HepG2 (cell line): ENCODE measurements around the gene KDM7A. TPM values are rescaled to one million over a fixed set of nuclear protein-coding genes. Genes with fewer than 3 reads are reported as not detected.

Experiments used
- ATRX ChIP-seq: sonication (generic); formaldehyde crosslinking; IDR thresholded peaks from 2 replicates; pipeline ENCODE4 v1.4.0; 2020; ENCODE audit warnings: missing genetic modification reagents, borderline replicate concordance
- HIVEP1 ChIP-seq: sonication (generic); formaldehyde crosslinking; IDR thresholded peaks from 2 replicates; pipeline ENCODE4 v1.4.0; 2020; ENCODE audit warnings: mild to moderate bottlenecking, missing genetic modification reagents
- IRX3 ChIP-seq: sonication (generic); formaldehyde crosslinking; IDR thresholded peaks from 2 replicates; pipeline ENCODE4 v1.8.1; 2023; ENCODE audit warnings: mild to moderate bottlenecking, low read depth, missing genetic modification reagents, borderline replicate concordance
- KLF11 ChIP-seq: IDR thresholded peaks from 2 replicates; pipeline ENCODE4 v1.6.1; 2016; ENCODE audit warnings: missing compliant biosample characterization
- MAFF ChIP-seq: IDR thresholded peaks from 2 replicates; pipeline ENCODE4 v1.6.1; 2011; ENCODE audit warnings: low read depth, low read length, improper control_type of control experiment
- MYC ChIP-seq: sonication (generic); formaldehyde crosslinking; IDR thresholded peaks from 2 replicates; pipeline ENCODE4 v1.9.0; 2021; ENCODE audit warnings: missing genetic modification reagents, borderline replicate concordance
- NR2F1 ChIP-seq, 2 experiments: fragments of 450-650 bp in 1 of 2; formaldehyde crosslinking in 1 of 2; IDR thresholded peaks; 2 replicates each; pipeline versions ENCODE4 v1.5.0 to v1.6.1; 2016 to 2020; ENCODE audit warnings: mild to moderate bottlenecking in 1 of 2, missing compliant biosample characterization in 1 of 2, missing genetic modification reagents in 1 of 2, moderate library complexity in 1 of 2
- PLRG1 ChIP-seq: fragments of 450-650 bp; conservative IDR thresholded peaks from 2 replicates; pipeline ENCODE4 v1.6.1; 2016
- REXO4 ChIP-seq: sonication (generic); formaldehyde crosslinking; IDR thresholded peaks from 2 replicates; pipeline ENCODE4 v1.8.0; 2022; ENCODE audit warnings: missing genetic modification reagents, mild to moderate bottlenecking, borderline replicate concordance
- RORA ChIP-seq: sonication (generic); formaldehyde crosslinking; IDR thresholded peaks from 2 replicates; pipeline ENCODE4 v1.5.0; 2020; ENCODE audit warnings: mild to moderate bottlenecking, missing genetic modification reagents, moderate library complexity
- SMAD3 ChIP-seq: sonication (generic); formaldehyde crosslinking; IDR thresholded peaks from 2 replicates; pipeline ENCODE4 v1.4.0; 2020; ENCODE audit warnings: missing genetic modification reagents
- SRSF9 ChIP-seq: fragments of 200-400 bp; formaldehyde crosslinking; IDR thresholded peaks from 2 replicates; pipeline ENCODE4 v1.6.1; 2018; ENCODE audit warnings: borderline replicate concordance, mild to moderate bottlenecking, low read depth, low read length; ENCODE audit not compliant: insufficient read depth, poor library complexity, severe bottlenecking
- WIZ ChIP-seq: sonication (generic); formaldehyde crosslinking; IDR thresholded peaks from 2 replicates; pipeline ENCODE4 v1.5.1; 2020; ENCODE audit warnings: mild to moderate bottlenecking, missing genetic modification reagents
- ZFP1 ChIP-seq: IDR thresholded peaks from 2 replicates; pipeline ENCODE4 v1.6.1; 2016
- ZNF232 ChIP-seq: sonication (generic); formaldehyde crosslinking; IDR thresholded peaks from 2 replicates; pipeline ENCODE4 v1.4.0; 2020; ENCODE audit warnings: missing genetic modification reagents, borderline replicate concordance
- ZNF274 ChIP-seq: sonication (generic); formaldehyde crosslinking; IDR thresholded peaks from 2 replicates; pipeline ENCODE4 v1.5.1; 2020; ENCODE audit warnings: mild to moderate bottlenecking, missing genetic modification reagents
- ZNF337 ChIP-seq: sonication (generic); formaldehyde crosslinking; IDR thresholded peaks from 2 replicates; pipeline ENCODE4 v1.5.1; 2020; ENCODE audit warnings: missing genetic modification reagents, low read depth, mild to moderate bottlenecking, borderline replicate concordance
- ZNF619 ChIP-seq: sonication (generic); formaldehyde crosslinking; IDR thresholded peaks from 2 replicates; pipeline ENCODE4 v1.4.0; 2020; ENCODE audit warnings: mild to moderate bottlenecking, missing genetic modification reagents
- ZNF703 ChIP-seq: sonication (generic); formaldehyde crosslinking; IDR thresholded peaks from 2 replicates; pipeline ENCODE4 v1.5.1; 2020; ENCODE audit warnings: missing genetic modification reagents, mild to moderate bottlenecking, moderate library complexity, borderline replicate concordance
- ZNF749 ChIP-seq: sonication (generic); formaldehyde crosslinking; IDR thresholded peaks from 2 replicates; pipeline ENCODE4 v1.8.0; 2022; ENCODE audit warnings: mild to moderate bottlenecking, missing genetic modification reagents, moderate library complexity, borderline replicate concordance
- ZNF766 ChIP-seq: sonication (generic); formaldehyde crosslinking; IDR thresholded peaks from 2 replicates; pipeline ENCODE4 v1.5.0; 2020; ENCODE audit warnings: missing genetic modification reagents, borderline replicate concordance
- ZNF891 ChIP-seq: sonication (generic); formaldehyde crosslinking; IDR thresholded peaks from 2 replicates; pipeline ENCODE4 v1.5.0; 2020; ENCODE audit warnings: mild to moderate bottlenecking, missing genetic modification reagents
- ZZZ3 ChIP-seq: sonication (generic); formaldehyde crosslinking; IDR thresholded peaks from 2 replicates; pipeline ENCODE4 v1.4.0; 2020; ENCODE audit warnings: missing genetic modification reagents, mild to moderate bottlenecking, borderline replicate concordance
- polyA plus RNA-seq, 8 experiments: library from polyadenylated mRNA; depleted of rRNA in 3 of 8; stranded (reverse) in 7 of 8; unstranded in 1 of 8; fragments of >200 nt; fragmentation: Illumina TruSeq in 4 of 8; extraction: Trizol in 4 of 8; gene quantifications; 2 replicates each; pipeline versions ENCODE4 v1.2.1 to v1.2.3, GENCODE V29; 2011 to 2016; ENCODE audit warnings: low read depth in 4 of 8, missing spikeins in 1 of 8, mixed read lengths in 1 of 8; ENCODE audit not compliant: insufficient read depth in 1 of 8
- total RNA-seq, 5 experiments: library from RNA; depleted of rRNA; stranded (reverse); fragments of >200 nt; fragmentation: Illumina TruSeq; extraction: Trizol; gene quantifications; 2 replicates each; pipeline ENCODE4 v1.2.3, GENCODE V29; 2016; ENCODE audit warnings: low read depth in 1 of 5
- TF ChIP-seq, protein P1 (sequence below): sonication (generic); IDR thresholded peaks from 2 replicates; pipeline ENCODE4 v1.6.1; 2016; ENCODE audit warnings: low read depth, borderline replicate concordance
- TF ChIP-seq, protein P2 (sequence below): sonication (generic); formaldehyde crosslinking; IDR thresholded peaks from 2 replicates; pipeline ENCODE4 v1.4.0; 2020; ENCODE audit warnings: mild to moderate bottlenecking, missing genetic modification reagents
- TF ChIP-seq, protein P3 (sequence below): sonication (generic); formaldehyde crosslinking; conservative IDR thresholded peaks from 2 replicates; pipeline ENCODE4 v1.4.0; 2020; ENCODE audit warnings: mild to moderate bottlenecking, missing genetic modification reagents, moderate library complexity

Gene KDM7A
- total and polyA plus RNA-seq, 2 of the 13 experiments (the other 11 are each of a cell fraction or from before 2014, with no cell fraction given), result 10.8 to 16.8 TPM

DNA sequence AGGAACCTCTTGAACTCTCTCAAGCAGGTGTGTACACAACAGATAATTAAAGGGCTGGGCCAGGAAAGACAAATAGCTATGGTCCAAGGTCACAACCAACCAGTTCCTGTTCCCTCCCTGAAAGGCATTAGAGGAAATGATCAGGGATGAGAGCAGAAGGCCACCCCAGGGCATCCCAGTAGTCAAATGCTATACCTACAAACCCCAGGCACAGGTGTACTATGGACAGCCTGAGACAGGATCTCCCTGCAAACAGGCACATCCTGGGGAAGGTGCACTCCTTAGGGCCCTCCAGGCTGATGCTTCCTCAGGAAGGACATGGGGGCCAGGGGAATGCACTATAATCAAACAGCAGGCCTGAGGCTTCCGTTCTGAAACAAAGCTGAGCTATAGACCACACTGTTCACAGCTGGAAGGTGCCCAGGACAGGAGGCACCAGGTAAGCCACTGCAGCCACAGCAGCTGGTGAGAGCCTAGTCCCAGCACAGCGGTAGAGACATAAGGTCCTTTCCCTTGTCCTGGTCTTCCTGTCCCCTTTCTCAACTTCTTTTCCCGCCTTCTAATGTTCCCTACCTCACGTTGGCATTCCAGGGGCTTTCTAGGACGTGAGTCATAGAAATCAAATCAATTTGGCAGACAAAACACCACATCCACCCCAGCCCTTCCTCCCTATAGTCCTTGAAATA is 127.3 kb downstream of the KDM7A start (continued):
- TF ChIP-seq ZNF891 (CRISPR knock-in tag) (no peak), MAFF (no peak), ZNF274 (CRISPR knock-in tag) (no peak; the same call in 1 of the 2 replicates), ZNF232 (no peak; the same call in 1 of the 2 replicates), ZNF749 (CRISPR knock-in tag) (peak; percentile 73; the same call in 1 of the 2 replicates), IRX3 (CRISPR knock-in tag) (0 out of 2 replicates have a peak, but pooled peaks have one; percentile 70), ZNF703 (CRISPR knock-in tag) (no peak), NR2F1 (CRISPR knock-in tag; IDR thresholded peaks at IDR 0.05) (peak; percentile 98 to 99), WIZ (CRISPR knock-in tag) (no peak), ZNF766 (no peak; the same call in 1 of the 2 replicates), HIVEP1 (peak; percentile 61), KLF11 (CRISPR knock-in tag) (peak; percentile 40; the same call in 1 of the 2 replicates), PLRG1 (no peak), MYC (CRISPR knock-in tag) (peak; percentile 40; the same call in 1 of the 2 replicates), ZFP1 (CRISPR knock-in tag) (peak; percentile 90), ZZZ3 (CRISPR knock-in tag) (peak; percentile 61; the same call in 1 of the 2 replicates), ZNF337 (CRISPR knock-in tag) (no peak), SMAD3 (CRISPR knock-in tag) (peak; percentile 93), RORA (CRISPR knock-in tag) (no peak), REXO4 (CRISPR knock-in tag) (no peak), ATRX (CRISPR knock-in tag) (no peak), ZNF619 (CRISPR knock-in tag) (no peak), SRSF9 (no peak)
- TF ChIP-seq, protein P1, sequence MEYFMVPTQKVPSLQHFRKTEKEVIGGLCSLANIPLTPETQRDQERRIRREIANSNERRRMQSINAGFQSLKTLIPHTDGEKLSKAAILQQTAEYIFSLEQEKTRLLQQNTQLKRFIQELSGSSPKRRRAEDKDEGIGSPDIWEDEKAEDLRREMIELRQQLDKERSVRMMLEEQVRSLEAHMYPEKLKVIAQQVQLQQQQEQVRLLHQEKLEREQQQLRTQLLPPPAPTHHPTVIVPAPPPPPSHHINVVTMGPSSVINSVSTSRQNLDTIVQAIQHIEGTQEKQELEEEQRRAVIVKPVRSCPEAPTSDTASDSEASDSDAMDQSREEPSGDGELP, result peak; percentile 81
- TF ChIP-seq, protein P2, sequence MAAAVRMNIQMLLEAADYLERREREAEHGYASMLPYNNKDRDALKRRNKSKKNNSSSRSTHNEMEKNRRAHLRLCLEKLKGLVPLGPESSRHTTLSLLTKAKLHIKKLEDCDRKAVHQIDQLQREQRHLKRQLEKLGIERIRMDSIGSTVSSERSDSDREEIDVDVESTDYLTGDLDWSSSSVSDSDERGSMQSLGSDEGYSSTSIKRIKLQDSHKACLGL (CRISPR knock-in tag), result 0 out of 2 replicates have a peak, but pooled peaks have one; percentile 22
- TF ChIP-seq, protein P3, sequence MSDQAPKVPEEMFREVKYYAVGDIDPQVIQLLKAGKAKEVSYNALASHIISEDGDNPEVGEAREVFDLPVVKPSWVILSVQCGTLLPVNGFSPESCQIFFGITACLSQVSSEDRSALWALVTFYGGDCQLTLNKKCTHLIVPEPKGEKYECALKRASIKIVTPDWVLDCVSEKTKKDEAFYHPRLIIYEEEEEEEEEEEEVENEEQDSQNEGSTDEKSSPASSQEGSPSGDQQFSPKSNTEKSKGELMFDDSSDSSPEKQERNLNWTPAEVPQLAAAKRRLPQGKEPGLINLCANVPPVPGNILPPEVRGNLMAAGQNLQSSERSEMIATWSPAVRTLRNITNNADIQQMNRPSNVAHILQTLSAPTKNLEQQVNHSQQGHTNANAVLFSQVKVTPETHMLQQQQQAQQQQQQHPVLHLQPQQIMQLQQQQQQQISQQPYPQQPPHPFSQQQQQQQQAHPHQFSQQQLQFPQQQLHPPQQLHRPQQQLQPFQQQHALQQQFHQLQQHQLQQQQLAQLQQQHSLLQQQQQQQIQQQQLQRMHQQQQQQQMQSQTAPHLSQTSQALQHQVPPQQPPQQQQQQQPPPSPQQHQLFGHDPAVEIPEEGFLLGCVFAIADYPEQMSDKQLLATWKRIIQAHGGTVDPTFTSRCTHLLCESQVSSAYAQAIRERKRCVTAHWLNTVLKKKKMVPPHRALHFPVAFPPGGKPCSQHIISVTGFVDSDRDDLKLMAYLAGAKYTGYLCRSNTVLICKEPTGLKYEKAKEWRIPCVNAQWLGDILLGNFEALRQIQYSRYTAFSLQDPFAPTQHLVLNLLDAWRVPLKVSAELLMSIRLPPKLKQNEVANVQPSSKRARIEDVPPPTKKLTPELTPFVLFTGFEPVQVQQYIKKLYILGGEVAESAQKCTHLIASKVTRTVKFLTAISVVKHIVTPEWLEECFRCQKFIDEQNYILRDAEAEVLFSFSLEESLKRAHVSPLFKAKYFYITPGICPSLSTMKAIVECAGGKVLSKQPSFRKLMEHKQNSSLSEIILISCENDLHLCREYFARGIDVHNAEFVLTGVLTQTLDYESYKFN (CRISPR knock-in tag), result peak; percentile 100
